ENCODE results near the gene PRPH. TPM values are rescaled to one million over a fixed set of nuclear protein-coding genes. Genes with fewer than 3 reads are reported as not detected.
A peak's percentile ranks its signal among the peaks of the same experiment; 100 is the strongest.

PRPH gene
- total RNA-seq, 2 experiments from 2014 or later = not detected

DNA sequence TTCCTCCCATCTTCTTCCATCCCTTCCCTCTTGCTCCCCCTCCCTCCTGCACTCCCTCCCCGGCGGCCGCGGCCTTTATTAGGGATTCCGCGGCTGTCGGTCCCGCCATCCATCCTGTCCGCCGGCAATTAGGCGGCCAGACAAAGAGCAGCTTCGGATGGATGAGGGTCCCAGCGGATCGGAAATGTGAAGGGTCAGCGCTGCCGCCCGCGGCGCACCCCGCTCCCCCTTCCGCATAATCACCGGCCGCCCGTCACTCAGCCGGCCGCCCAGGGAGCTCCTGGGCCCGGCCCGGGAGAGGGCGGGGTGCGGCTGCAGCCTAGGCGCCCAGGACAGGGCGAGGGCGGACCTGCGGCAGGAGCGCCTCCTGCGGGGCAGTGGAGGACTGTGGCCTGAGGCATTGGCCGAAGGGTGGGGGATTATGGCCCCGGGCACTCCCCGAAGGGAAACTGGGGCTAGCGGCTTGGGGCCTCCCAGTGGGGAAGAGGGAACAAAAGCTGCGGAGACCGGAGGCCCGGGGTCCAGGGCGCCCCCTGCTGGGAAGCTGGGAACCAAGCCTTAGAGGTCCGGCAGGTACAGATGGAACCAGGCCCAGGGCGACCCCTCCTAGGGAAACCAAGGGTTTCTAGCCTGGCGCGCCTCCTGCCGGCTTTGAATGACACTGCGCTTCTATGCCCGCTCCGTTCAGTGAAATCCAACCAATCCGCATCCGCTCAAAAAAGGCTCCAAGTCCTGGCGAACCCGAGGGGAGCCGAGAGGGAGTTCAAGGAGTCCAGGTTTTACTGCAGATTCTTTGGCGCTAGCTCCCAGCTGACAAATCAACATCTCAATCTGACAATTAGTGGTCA is 47.3 kb downstream of the PRPH start:
- ChIA-PET POLR2A (interaction anchor here (1.0 to 2.0 kb wide), 4 partner anchors 20 to 45 kb away, joined by 3 to 12 read pairs (median 5); partner anchors contain the start of genes SPATS2 and TROAP), CTCF (interaction anchor here (0.9 to 3.8 kb wide), 32 partner anchors 8 to 280 kb away, joined by 3 to 56 read pairs (median 4); partner anchors contain the start of genes PRPH, SPATS2 and TROAP)
- Mint-ChIP-seq H3K27me3 (ENCODE audit: low read depth) (peaks cover 88% of the 10 kb centered on the region), H3K4me3 (peak overlapping the region; percentile 34), H3K27ac (no peak overlapping the region), H3K9me3 (ENCODE audit: insufficient read depth) (no peaks in the 10 kb centered on the region), H3K36me3 (ENCODE audit: low read depth) (no peaks in the 10 kb centered on the region), H3K4me1 (ENCODE audit: low read depth) (peaks cover 39% of the 10 kb centered on the region)
- ATAC-seq = peak; percentile 73
- DNase-seq = peak; percentile 84

DNA sequence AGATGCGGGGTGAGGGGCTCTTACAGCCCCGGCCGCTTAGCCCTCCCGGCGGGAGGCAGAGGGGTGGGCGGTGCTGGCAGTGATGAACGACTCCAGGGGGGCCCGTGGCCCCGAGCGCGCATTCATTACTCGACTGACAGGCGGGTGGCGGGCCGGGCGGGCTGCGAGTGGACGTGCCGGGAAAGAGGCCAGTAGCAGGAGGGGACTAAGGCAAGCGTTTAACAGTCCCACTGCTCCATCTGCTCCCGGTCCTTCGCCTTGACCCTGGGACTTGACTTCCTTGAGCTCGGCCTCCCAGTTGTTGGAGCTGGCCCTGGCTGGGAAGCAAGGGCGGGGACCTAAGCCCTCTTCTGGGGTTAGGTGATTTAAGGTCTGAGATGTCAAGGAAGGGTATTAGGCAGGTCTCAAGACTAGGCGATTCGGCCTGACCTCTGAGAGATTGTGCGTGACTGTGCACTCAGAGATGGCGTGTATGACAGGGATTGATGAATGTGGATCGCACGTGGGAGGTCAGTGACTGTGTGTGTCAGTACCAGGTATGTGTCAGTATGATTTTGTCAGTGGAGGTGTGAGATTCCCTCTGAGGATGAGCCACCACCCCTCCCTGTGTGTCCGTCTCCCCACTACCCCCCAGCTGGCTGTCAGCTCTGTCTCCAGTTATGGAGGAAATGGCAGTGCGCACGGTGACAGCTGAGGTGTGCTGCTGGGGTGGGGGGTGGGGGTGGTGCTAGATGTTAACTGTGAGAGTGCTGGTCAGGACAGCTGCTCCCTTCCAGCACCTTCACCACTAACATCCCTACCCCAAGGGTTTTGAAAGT is 48.2 kb downstream of the PRPH start:
- ATAC-seq (no peak), DNase-seq (no peak)
- H3K27ac Mint-ChIP-seq = no peak overlapping the region
- H3K4me1 Mint-ChIP-seq (ENCODE audit: low read depth) = peaks cover 34% of the 10 kb centered on the region
- ChIA-PET POLR2A (interaction anchor here (1.0 to 2.0 kb wide), 3 partner anchors 21 to 46 kb away, joined by 3 to 12 read pairs (median 5); partner anchors contain the start of genes SPATS2 and TROAP), CTCF (interaction anchor here (0.7 to 3.8 kb wide), 26 partner anchors 8 to 249 kb away, joined by 3 to 56 read pairs (median 7); partner anchors contain the start of genes PRPH, SPATS2 and TROAP)
- H3K4me3 Mint-ChIP-seq = peak overlapping the region; percentile 34
- no peaks in the 10 kb centered on the region for H3K9me3 Mint-ChIP-seq (ENCODE audit: insufficient read depth)
- peaks cover 86% of the 10 kb centered on the region for H3K27me3 Mint-ChIP-seq (ENCODE audit: low read depth)
- no peaks in the 10 kb centered on the region for H3K36me3 Mint-ChIP-seq (ENCODE audit: low read depth)

DNA sequence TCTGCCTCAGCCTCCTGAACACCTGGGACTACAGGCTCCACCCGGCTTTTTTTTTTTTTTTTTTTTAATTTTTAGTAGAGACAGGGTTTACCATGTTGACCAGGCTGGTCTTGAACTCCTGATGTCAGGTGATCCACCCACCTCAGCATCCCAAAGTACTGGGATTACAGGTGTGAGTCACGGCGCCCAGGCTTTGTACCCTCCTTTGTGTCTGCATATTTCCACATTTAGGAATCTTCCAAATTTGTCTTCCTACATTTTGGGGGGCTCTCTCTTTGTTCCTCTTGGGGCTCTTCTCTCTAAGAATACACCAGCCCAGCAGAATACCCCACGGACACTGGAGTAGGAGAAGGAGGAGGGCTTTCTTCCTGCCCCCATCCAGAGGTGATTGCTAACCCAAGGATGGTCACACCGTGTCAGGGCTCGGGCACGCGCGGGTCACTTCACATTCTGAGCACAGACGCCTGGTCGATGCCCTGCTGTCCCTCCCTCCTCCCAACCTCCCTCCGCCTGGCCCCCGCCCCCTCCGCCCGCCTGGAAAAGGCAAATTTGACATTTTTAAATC is 49.6 kb downstream of the PRPH start:
- ChIA-PET POLR2A (no interaction called here), CTCF (interaction anchor here (0.7 to 3.8 kb wide), 4 partner anchors 12 to 56 kb away, joined by 3 to 56 read pairs (median 40); partner anchors contain the start of genes PRPH and TROAP)
- no peak for ATAC-seq
- Mint-ChIP-seq H3K4me3 (no peak overlapping the region), H3K9me3 (ENCODE audit: insufficient read depth) (no peaks in the 10 kb centered on the region), H3K36me3 (ENCODE audit: low read depth) (no peaks in the 10 kb centered on the region), H3K4me1 (ENCODE audit: low read depth) (peaks cover 38% of the 10 kb centered on the region), H3K27ac (no peak overlapping the region), H3K27me3 (ENCODE audit: low read depth) (peaks cover 83% of the 10 kb centered on the region)
- DNase-seq = no peak

DNA sequence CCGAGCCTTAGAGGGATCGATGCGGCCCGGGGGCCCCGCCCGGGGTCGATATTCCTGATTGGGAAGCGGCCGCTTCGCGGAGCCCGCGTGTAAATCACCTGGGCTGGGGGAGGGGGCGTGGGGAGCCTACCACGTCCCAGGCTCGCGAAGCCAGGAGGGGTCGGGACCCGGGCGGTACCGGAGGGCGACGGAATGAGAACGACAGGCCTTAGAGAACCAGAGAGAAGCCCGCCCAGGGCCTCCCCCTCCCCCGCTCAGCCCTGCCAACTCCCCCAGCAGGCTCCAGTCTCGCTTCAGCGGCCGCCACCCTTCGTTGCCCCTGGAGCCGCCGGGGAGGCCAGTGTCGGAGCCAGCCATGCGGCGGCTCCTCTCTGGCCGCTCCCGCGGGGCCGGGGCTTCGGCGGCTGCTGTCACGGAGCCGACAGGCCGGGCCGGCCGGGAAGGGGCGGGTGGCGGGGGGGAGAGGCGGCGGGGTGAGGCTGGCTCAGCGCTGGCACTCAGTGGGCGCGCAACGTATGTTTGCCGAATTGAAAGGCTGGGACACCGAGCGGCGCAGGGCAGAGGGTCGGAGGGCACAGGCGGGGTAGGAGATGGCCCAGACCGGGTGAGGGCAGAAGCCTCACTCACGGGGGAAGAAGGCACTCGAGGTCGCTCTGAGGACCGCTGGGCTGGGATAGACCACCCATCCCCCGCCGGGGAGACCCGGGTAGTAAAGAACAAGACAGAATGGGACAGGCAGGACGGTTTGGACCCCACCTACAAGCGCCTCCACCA is 50.3 kb downstream of the PRPH start:
- Mint-ChIP-seq H3K27me3 (ENCODE audit: low read depth) (peaks cover 80% of the 10 kb centered on the region), H3K9me3 (ENCODE audit: insufficient read depth) (no peaks in the 10 kb centered on the region), H3K4me3 (no peak overlapping the region), H3K36me3 (ENCODE audit: low read depth) (no peaks in the 10 kb centered on the region), H3K27ac (no peak overlapping the region), H3K4me1 (ENCODE audit: low read depth) (peaks cover 38% of the 10 kb centered on the region)
- ATAC-seq (no peak), DNase-seq (no peak)
- ChIA-PET CTCF (interaction anchor here (2.5 to 8.4 kb wide), 5 partner anchors 8 to 58 kb away, joined by 13 to 111 read pairs (median 37); partner anchors contain the start of gene C1QL4), POLR2A (interaction anchor here (0.6 to 3.0 kb wide), 2 partner anchors 22 to 23 kb away, joined by 3 to 12 read pairs; partner anchors contain the start of genes SPATS2 and TROAP)

DNA sequence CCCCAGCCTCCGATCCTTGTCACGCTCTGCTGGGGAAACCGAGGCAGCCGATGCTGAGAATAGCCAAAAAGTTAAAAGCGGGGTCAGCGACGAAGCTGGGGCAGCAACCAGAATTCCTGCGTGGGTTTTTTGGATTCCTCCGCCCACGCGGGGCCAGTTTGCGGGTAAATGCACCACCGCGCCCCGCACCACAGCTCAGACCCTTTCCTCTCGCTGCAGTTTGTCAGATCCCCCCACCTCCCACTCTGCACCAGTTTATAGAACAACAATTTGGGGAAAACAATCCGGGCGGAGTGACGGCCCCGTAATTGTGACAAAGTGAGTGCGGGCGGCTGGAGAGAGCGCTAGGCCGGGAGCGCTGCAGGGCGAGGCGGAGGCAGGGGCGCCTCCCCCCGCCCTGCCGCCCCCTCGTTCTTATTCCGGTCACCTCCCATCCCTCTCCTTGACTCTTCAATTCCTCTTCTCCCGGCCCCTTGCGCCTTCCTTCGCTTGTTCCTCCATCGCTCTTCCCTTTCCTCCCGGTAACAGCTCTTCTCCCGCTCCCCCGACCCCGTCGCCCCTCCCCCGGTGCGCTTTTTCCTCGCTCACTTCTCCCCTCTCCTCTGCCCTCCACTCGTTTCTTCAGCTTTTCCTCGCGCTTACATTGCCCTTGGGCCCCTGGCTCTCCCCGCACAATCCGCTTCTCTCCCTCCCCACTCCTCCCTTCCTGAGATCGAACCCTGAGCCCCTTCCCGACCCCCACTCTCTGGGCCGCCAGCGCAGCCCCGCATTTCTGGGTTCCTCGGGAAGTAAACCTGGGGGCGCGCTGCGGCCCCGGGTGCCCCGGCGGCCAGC is 51.1 kb downstream of the PRPH start:
- CTCF ChIA-PET = interaction anchor here (1.0 to 8.4 kb wide), 12 partner anchors 9 to 167 kb away, joined by 3 to 111 read pairs (median 35); partner anchors contain the start of genes C1QL4, PRPH, SPATS2 and TROAP
- no peak for ATAC-seq
- H3K4me3 Mint-ChIP-seq = no peak overlapping the region

DNA sequence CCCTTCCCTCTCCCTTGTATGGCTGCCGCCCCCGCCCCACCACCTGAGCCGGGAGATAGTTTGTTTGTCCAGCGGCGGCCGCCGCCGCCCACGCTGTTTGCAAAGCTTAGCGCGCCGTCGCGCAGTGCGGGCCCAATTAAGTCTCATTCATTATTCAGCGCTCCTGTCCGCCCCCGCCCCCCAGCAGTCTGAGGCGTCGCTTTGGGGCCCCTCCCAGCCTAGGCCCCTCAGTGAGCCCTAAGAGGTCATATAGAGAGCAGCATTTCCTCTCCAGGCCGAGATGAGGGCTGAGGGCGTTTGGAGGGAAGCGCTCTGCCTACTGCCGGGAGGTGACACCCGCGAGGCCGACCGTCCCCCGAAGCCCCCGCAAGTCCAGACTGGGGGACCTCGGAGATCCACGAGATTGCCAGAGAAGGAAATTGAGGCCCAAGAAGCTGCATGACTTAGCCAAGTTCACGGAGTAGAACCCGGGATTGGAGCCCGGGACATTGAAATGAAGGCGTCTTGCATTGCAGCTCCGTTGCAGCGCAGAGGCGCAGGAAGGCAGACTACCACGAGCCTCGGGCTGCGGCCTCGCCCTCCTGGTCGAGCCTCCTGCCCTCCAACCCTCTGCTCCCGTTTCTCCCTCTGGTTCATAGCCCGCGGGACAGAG is 51.8 kb downstream of the PRPH start, which contains the start of gene DNAJC22:
Gene DNAJC22 (plus strand): TSS at position 230 of the 652 bp plus-strand sequence. CDS start 1,985 bp downstream, outside the sequence.
- H3K9me3 Mint-ChIP-seq (ENCODE audit: insufficient read depth) = no peaks in the 10 kb centered on the region
- H3K27ac Mint-ChIP-seq = no peak within 1 kb of the TSS
- ChIA-PET POLR2A (interaction anchor here (0.6 to 3.0 kb wide), 5 partner anchors 20 to 216 kb away, joined by 3 to 12 read pairs (median 3); partner anchors contain the start of genes SPATS2 and TUBA1B), CTCF (interaction anchor here (0.8 to 8.4 kb wide), 29 partner anchors 10 to 257 kb away, joined by 3 to 111 read pairs (median 5); partner anchors contain the start of genes C1QL4, PRPH, SPATS2 and TROAP)
- no peaks in the 10 kb centered on the region for H3K36me3 Mint-ChIP-seq (ENCODE audit: low read depth)
- peaks cover 74% of the 10 kb centered on the region for H3K27me3 Mint-ChIP-seq (ENCODE audit: low read depth)
- H3K4me3 Mint-ChIP-seq = peak within 1 kb of the TSS; percentile 60
- DNase-seq = peak; percentile 49
- H3K4me1 Mint-ChIP-seq (ENCODE audit: low read depth) = peaks cover 37% of the 10 kb centered on the region
- peak; percentile 25 for ATAC-seq

More for the DNA sequence above, 51.1 kb downstream of the PRPH start:
- Mint-ChIP-seq H3K36me3 (ENCODE audit: low read depth) (no peaks in the 10 kb centered on the region), H3K4me1 (ENCODE audit: low read depth) (peaks cover 38% of the 10 kb centered on the region), H3K27ac (no peak overlapping the region), H3K27me3 (ENCODE audit: low read depth) (peaks cover 78% of the 10 kb centered on the region), H3K9me3 (ENCODE audit: insufficient read depth) (no peaks in the 10 kb centered on the region)
- DNase-seq = no peak
- POLR2A ChIA-PET = interaction anchor here (0.6 to 3.0 kb wide), 4 partner anchors 21 to 78 kb away, joined by 3 to 12 read pairs (median 3); partner anchors contain the start of genes SPATS2 and TROAP

DNA sequence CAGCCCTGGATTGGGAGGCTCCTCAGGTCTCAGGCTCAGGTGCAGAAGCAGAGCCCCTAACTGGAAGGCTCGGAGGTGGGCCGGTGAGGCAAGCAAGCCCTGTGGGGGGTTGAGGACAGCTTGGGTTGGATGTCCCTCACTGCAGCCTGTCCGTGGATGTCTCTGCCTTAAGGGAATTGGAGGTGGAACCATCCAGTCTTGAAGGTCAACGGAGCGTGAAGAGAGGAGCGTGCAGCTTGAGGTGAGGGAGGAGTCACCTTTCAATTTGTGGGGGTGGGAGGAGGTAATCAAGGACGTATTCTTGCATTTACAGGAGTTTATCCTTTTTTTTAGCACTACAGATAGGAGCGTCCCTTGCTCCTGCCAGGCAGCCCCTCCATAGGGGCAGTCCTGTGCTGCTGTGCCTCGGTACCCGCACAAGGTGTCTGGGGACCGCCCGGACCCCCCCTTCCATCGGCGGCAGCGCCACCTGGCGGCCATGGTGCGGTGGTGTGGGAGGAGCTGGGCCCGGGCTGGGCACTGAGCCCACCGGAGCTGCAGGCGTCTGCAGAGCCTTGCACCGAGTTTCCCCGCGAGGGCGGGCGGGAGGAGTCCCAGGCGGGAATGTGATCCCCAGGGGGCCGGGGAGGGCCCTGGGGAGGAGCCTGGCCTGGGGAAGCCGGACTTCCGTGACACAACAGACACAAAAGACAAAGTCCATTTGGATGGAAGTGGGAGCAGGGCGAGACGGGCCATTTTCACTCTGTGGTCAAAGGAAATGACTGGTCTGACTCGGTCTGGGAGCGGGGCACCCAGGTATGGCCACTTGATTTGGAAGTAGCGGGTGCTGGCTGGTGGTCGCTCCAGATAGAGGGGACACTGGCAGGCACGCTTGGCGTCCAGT is 52.6 kb downstream of the PRPH start:
- ChIA-PET CTCF (interaction anchor here (0.5 to 8.4 kb wide), 45 partner anchors 10 to 257 kb away, joined by 3 to 111 read pairs (median 4); partner anchors contain the start of genes C1QL4, PRPH, SPATS2 and TROAP), POLR2A (interaction anchor here (0.6 to 3.0 kb wide), 4 partner anchors 19 to 217 kb away, joined by 3 to 12 read pairs (median 3); partner anchors contain the start of genes SPATS2 and TUBA1B)
- Mint-ChIP-seq H3K9me3 (ENCODE audit: insufficient read depth) (no peaks in the 10 kb centered on the region), H3K4me1 (ENCODE audit: low read depth) (peaks cover 37% of the 10 kb centered on the region), H3K4me3 (peak overlapping the region; percentile 60), H3K36me3 (ENCODE audit: low read depth) (no peaks in the 10 kb centered on the region), H3K27ac (no peak overlapping the region), H3K27me3 (ENCODE audit: low read depth) (peaks cover 71% of the 10 kb centered on the region)
- ATAC-seq = peak; percentile 87
- DNase-seq = peak; percentile 81
